OCI-LY1 (cell line): ENCODE measurements around the gene BABAM2.

Source experiments
- H2AFZ ChIP-seq: fragments of 200-600 bp; sonication (generic), shearing (Covaris generic); 2 replicates; pipeline ENCODE4 v1.6.0; 2014; ENCODE audit warnings: antibody characterized with exemption, mild to moderate bottlenecking, low read length
- H3F3A ChIP-seq: fragments of 200-600 bp; sonication (generic), shearing (Covaris generic); 2 replicates; pipeline ENCODE4 v1.6.0; 2014; ENCODE audit warnings: mild to moderate bottlenecking, antibody characterized with exemption, low read length, moderate library complexity; ENCODE audit not compliant: insufficient read depth
- H3K27ac ChIP-seq: fragments of 200-600 bp; sonication (generic); 2 replicates; pipeline ENCODE4 v1.5.1; 2014; ENCODE audit warnings: low read length, mixed run types, mild to moderate bottlenecking, low read depth; ENCODE audit not compliant: poor library complexity, severe bottlenecking
- H3K27me3 ChIP-seq: fragments of 200-600 bp; sonication (generic); 2 replicates; pipeline ENCODE4 v1.6.0; 2014; ENCODE audit warnings: antibody characterized with exemption, mild to moderate bottlenecking, low read length, moderate library complexity; ENCODE audit not compliant: insufficient read depth
- H3K36me3 ChIP-seq: fragments of 200-600 bp; sonication (generic); 2 replicates; pipeline ENCODE4 v1.6.1; 2014; ENCODE audit warnings: mild to moderate bottlenecking, antibody characterized with exemption, low read length, moderate library complexity, mixed read lengths; ENCODE audit not compliant: insufficient read depth
- H3K4me1 ChIP-seq: fragments of 200-600 bp; sonication (generic); 2 replicates; pipeline ENCODE4 v1.5.1; 2014; ENCODE audit warnings: mild to moderate bottlenecking, low read length, moderate library complexity; ENCODE audit not compliant: insufficient read depth, severe bottlenecking
- H3K4me2 ChIP-seq: fragments of 200-600 bp; sonication (generic), shearing (Covaris generic); 2 replicates; pipeline ENCODE4 v1.6.1; 2014; ENCODE audit warnings: low read length
- H3K4me3 ChIP-seq: fragments of 200-600 bp; sonication (generic); 2 replicates; pipeline ENCODE4 v1.5.1; 2014; ENCODE audit warnings: low read length, low read depth, mild to moderate bottlenecking, mixed read lengths; ENCODE audit not compliant: poor library complexity, severe bottlenecking
- H3K79me2 ChIP-seq: fragments of 200-600 bp; shearing (Covaris generic); 2 replicates; pipeline ENCODE4 v1.6.1; 2016; ENCODE audit warnings: mixed run types, low read length, mixed read lengths; ENCODE audit not compliant: insufficient read depth
- H3K9ac ChIP-seq: fragments of 200-600 bp; sonication (generic), shearing (Covaris generic); 2 replicates; pipeline ENCODE4 v1.6.1; 2014; ENCODE audit warnings: mild to moderate bottlenecking, low read length, mixed read lengths
- H3K9me2 ChIP-seq: fragments of 200-600 bp; sonication (generic), shearing (Covaris generic); 2 replicates; pipeline ENCODE4 v1.6.1; 2014; ENCODE audit warnings: low read depth, mild to moderate bottlenecking, low read length, mixed read lengths
- H3K9me3 ChIP-seq: fragments of 200-600 bp; shearing (Covaris generic); 2 replicates; pipeline ENCODE4 v1.6.1; 2014; ENCODE audit warnings: low read length, mixed read lengths
- H4K20me1 ChIP-seq: fragments of 200-600 bp; sonication (generic), shearing (Covaris generic); 2 replicates; pipeline ENCODE4 v1.6.0; 2016; ENCODE audit warnings: mild to moderate bottlenecking, low read length; ENCODE audit not compliant: insufficient read depth
- CTCF ChIP-seq: fragments of 200-600 bp; sonication (generic), shearing (Covaris generic); IDR thresholded peaks from 2 replicates; pipeline ENCODE4 v1.5.1; 2017; ENCODE audit warnings: mild to moderate bottlenecking, antibody characterized with exemption, low read length, moderate library complexity, mixed read lengths
- EZH2 ChIP-seq: fragments of 200-600 bp; sonication (generic), shearing (Covaris generic); IDR thresholded peaks from 2 replicates; pipeline ENCODE4 v1.8.0; 2017; ENCODE audit warnings: borderline replicate concordance, mixed run types, mild to moderate bottlenecking, antibody characterized with exemption, low read length, moderate library complexity, mixed read lengths

Gene BABAM2

GRCh38 chr2:28174211-28174610 is 283.7 kb downstream of the BABAM2 start:
- TF ChIP-seq EZH2 (no peak), CTCF (no peak)
- no peak overlapping the region for H3K9ac ChIP-seq
- no peaks in the 10 kb centered on the region; the same call in none of the 2 replicates for H3K9me3 ChIP-seq
- H3K27ac ChIP-seq = no peak overlapping the region
- H4K20me1 ChIP-seq = no peaks in the 10 kb centered on the region
- no peak overlapping the region for H3K4me2 ChIP-seq
- H3K36me3 ChIP-seq = no peaks in the 10 kb centered on the region
- no peak overlapping the region for H3K4me3 ChIP-seq
- H2AFZ ChIP-seq = no peak overlapping the region
- no peaks in the 10 kb centered on the region for H3K27me3 ChIP-seq
- no peaks in the 10 kb centered on the region for H3K4me1 ChIP-seq
- H3K9me2 ChIP-seq = no peaks in the 10 kb centered on the region
- no peaks in the 10 kb centered on the region for H3F3A ChIP-seq
- H3K79me2 ChIP-seq = no peaks in the 10 kb centered on the region

- H3K36me3 ChIP-seq = no peaks in the 10 kb centered on the region
- H3K9ac ChIP-seq = no peak overlapping the region
- H3K9me2 ChIP-seq = no peaks in the 10 kb centered on the region
Measured at GRCh38 chr2:28175028-28175427, 284.5 kb downstream of the BABAM2 start.

GRCh38 chr2:28178946-28179345 is 288.4 kb downstream of the BABAM2 start:
- Histone ChIP-seq H3K9me3 (no peaks in the 10 kb centered on the region; the same call in none of the 2 replicates), H3F3A (no peaks in the 10 kb centered on the region), H3K4me1 (no peaks in the 10 kb centered on the region), H3K4me3 (no peak overlapping the region), H3K4me2 (no peak overlapping the region), H4K20me1 (no peaks in the 10 kb centered on the region), H3K36me3 (no peaks in the 10 kb centered on the region), H2AFZ (no peak overlapping the region), H3K79me2 (no peaks in the 10 kb centered on the region), H3K9me2 (no peaks in the 10 kb centered on the region), H3K27ac (no peak overlapping the region), H3K27me3 (no peaks in the 10 kb centered on the region), H3K9ac (no peak overlapping the region)
- TF ChIP-seq EZH2 (no peak), CTCF (no peak)

More at GRCh38 chr2:28175028-28175427, 284.5 kb downstream of the BABAM2 start:
- Histone ChIP-seq H3K4me3 (no peak overlapping the region), H3K4me1 (no peaks in the 10 kb centered on the region), H3K79me2 (no peaks in the 10 kb centered on the region), H3K4me2 (no peak overlapping the region), H3K27ac (no peak overlapping the region), H3K9me3 (no peaks in the 10 kb centered on the region; the same call in none of the 2 replicates), H2AFZ (no peak overlapping the region), H4K20me1 (no peaks in the 10 kb centered on the region), H3K27me3 (no peaks in the 10 kb centered on the region), H3F3A (no peaks in the 10 kb centered on the region)
- TF ChIP-seq CTCF (no peak), EZH2 (no peak)
